Measurements from ENCODE around the gene PDZD7. TPM values are rescaled to one million over a fixed set of nuclear protein-coding genes. Genes with fewer than 3 reads are reported as not detected.

PDZD7 gene
- 1 to 10 TPM in 3 of 4 donors, under 1 TPM in 1; 0.84 to 2.4 (median 1.9) TPM for total RNA-seq

GRCh38 chr10:101031128-101031795 is at the start of gene PDZD7, which contains the start of gene SFXN3:
Gene PDZD7 (minus strand): TSS chr10:101031129. CDS start chr10:101030219, 910 bp downstream.
Gene SFXN3 (plus strand): TSS chr10:101031234. CDS start chr10:101034695, 3,461 bp downstream.
- TF ChIP-seq CTCF (IDR thresholded peaks at IDR 0.05): peak in 2 of 5 experiments; percentile 34 to 39
- peak in 1 of 2 donors; percentile 97 for TF ChIP-seq EP300 (IDR thresholded peaks at IDR 0.05)
- TF ChIP-seq POLR2A (IDR thresholded peaks at IDR 0.05): peak; percentile 85 to 97
- Histone ChIP-seq H3K9me3 (no peaks in the 10 kb centered on the region), H3K27ac (peak within 1 kb of the TSS; percentile 98 to 99 (median 99)), H3K4me3 (peak within 1 kb of the TSS; percentile 69 to 86 (median 80)), H3K27me3 (no peaks in the 10 kb centered on the region), H3K4me1 (peaks cover 0 to 37% (median 21%) of the 10 kb centered on the region in 4 donors), H3K36me3 (peaks cover 0 to 18% (median 11%) of the 10 kb centered on the region in 3 donors)
- DNase-seq (ENCODE audit: low spot score in 2 of 2): peak; percentile 94 to 95
- WGBS, 2 donors: 0 to 1% methylated on average over 18 to 29 of the region's 38 CpGs

GRCh38 chr10:101079874-101080273 is 48.9 kb upstream of the PDZD7 start:
- H3K27me3 ChIP-seq: peaks cover 0 to 86% of the 10 kb centered on the region in 2 donors
- no peaks in the 10 kb centered on the region for H3K4me1 ChIP-seq
- H3K36me3 ChIP-seq: no peaks in the 10 kb centered on the region
- no peak for DNase-seq (ENCODE audit: low spot score in 2 of 2)
- TF ChIP-seq CTCF (IDR thresholded peaks at IDR 0.05) (no peak), POLR2A (IDR thresholded peaks at IDR 0.05) (no peak), EP300 (IDR thresholded peaks at IDR 0.05) (no peak)
- WGBS, 2 donors: 40 to 83% methylated on average over 1 of the region's 1 CpG
- no peaks in the 10 kb centered on the region for H3K9me3 ChIP-seq
- H3K27ac ChIP-seq: no peak overlapping the region
- no peak overlapping the region for H3K4me3 ChIP-seq

GRCh38 chr10:101076630-101077029 is 45.7 kb upstream of the PDZD7 start:
- no peak for DNase-seq (ENCODE audit: low spot score in 2 of 2)
- TF ChIP-seq CTCF (IDR thresholded peaks at IDR 0.05): no peak
- TF ChIP-seq POLR2A (IDR thresholded peaks at IDR 0.05): no peak
- TF ChIP-seq EP300 (IDR thresholded peaks at IDR 0.05): no peak
- 75 to 81% methylated on average over 5 of the region's 5 CpGs for WGBS, 2 donors

GRCh38 chr10:101075775-101076174 is 44.8 kb upstream of the PDZD7 start:
- no peaks in the 10 kb centered on the region for H3K9me3 ChIP-seq
- 6 to 10% methylated on average over 4 of the region's 4 CpGs for WGBS, 2 donors
- peaks cover 0 to 85% of the 10 kb centered on the region in 2 donors for H3K27me3 ChIP-seq
- DNase-seq (ENCODE audit: low spot score in 2 of 2): no peak
- H3K36me3 ChIP-seq: no peaks in the 10 kb centered on the region
- no peak overlapping the region for H3K4me3 ChIP-seq
- H3K27ac ChIP-seq: no peak overlapping the region
- no peak for TF ChIP-seq POLR2A (IDR thresholded peaks at IDR 0.05)
- no peak for TF ChIP-seq EP300 (IDR thresholded peaks at IDR 0.05)
- no peak for TF ChIP-seq CTCF (IDR thresholded peaks at IDR 0.05)
- H3K4me1 ChIP-seq: no peaks in the 10 kb centered on the region

More at GRCh38 chr10:101076630-101077029, 45.7 kb upstream of the PDZD7 start:
- Histone ChIP-seq H3K4me1 (no peaks in the 10 kb centered on the region), H3K27me3 (peaks cover 0 to 86% of the 10 kb centered on the region in 2 donors), H3K27ac (no peak overlapping the region), H3K4me3 (no peak overlapping the region), H3K9me3 (no peaks in the 10 kb centered on the region), H3K36me3 (no peaks in the 10 kb centered on the region)

GRCh38 chr10:101073631-101074030 is 42.7 kb upstream of the PDZD7 start:
- TF ChIP-seq CTCF (IDR thresholded peaks at IDR 0.05) (no peak), EP300 (IDR thresholded peaks at IDR 0.05) (no peak), POLR2A (IDR thresholded peaks at IDR 0.05) (no peak)
- Histone ChIP-seq H3K27me3 (peaks cover 0 to 69% of the 10 kb centered on the region in 2 donors), H3K4me1 (no peaks in the 10 kb centered on the region)

More at GRCh38 chr10:101073631-101074030, 42.7 kb upstream of the PDZD7 start:
- WGBS, 2 donors: 8% methylated on average over 13 of the region's 13 CpGs
- Histone ChIP-seq H3K27ac (no peak overlapping the region), H3K9me3 (no peaks in the 10 kb centered on the region), H3K36me3 (no peaks in the 10 kb centered on the region), H3K4me3 (no peak overlapping the region)
- DNase-seq (ENCODE audit: low spot score in 2 of 2): no peak
